Measurements from ENCODE around the gene WWC2.

DNA sequence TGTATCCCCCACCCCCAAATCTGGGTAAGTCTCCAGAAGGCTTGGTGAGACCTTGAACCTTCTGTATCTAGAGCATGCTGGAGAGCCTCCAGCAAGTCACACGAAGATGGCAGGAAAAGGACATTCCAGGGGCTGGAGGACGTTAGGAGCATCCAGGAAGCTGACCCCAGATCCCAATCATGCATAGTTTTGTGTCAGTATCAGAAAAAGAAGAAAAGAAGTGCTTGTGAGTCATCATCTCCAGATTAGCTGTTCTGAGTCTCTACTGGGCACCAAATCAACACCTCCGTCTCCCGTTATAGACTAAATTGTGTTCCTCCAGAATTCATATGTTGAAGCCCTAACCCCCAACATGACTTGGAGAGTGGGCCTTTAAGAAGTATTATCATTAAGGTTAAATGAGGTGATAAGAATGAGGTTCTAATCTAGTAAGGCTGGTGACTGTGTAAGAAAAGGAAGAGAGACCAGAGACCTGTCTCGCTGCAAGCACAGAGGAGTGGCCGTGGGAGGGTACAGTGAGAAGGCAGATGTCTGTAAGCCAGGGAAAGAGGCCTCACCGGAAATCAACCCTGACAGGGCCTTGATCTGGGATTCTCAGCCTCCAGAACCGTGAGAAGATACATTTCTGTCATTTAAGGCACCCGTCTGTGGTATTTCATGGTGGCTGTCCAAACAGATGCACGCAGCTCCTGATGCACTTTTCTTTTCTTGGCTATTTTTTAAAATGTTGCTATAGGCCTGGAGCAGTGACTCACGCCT, 261.3 kb downstream of the WWC2 start:
- TF ChIP-seq, protein P1, sequence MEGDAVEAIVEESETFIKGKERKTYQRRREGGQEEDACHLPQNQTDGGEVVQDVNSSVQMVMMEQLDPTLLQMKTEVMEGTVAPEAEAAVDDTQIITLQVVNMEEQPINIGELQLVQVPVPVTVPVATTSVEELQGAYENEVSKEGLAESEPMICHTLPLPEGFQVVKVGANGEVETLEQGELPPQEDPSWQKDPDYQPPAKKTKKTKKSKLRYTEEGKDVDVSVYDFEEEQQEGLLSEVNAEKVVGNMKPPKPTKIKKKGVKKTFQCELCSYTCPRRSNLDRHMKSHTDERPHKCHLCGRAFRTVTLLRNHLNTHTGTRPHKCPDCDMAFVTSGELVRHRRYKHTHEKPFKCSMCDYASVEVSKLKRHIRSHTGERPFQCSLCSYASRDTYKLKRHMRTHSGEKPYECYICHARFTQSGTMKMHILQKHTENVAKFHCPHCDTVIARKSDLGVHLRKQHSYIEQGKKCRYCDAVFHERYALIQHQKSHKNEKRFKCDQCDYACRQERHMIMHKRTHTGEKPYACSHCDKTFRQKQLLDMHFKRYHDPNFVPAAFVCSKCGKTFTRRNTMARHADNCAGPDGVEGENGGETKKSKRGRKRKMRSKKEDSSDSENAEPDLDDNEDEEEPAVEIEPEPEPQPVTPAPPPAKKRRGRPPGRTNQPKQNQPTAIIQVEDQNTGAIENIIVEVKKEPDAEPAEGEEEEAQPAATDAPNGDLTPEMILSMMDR (conservative IDR thresholded peaks at IDR 0.05; ENCODE audit: low read length): no peak
- TF ChIP-seq EZH2phosphoT487 (IDR thresholded peaks at IDR 0.05; ENCODE audit: borderline replicate concordance): no peak

Data from Loucy (cell line).